ENCODE results near the gene EIF2D.
A peak's percentile ranks its signal among the peaks of the same experiment; 100 is the strongest.

Gene EIF2D

GRCh38 chr1:206569556-206569955, 42.7 kb downstream of the EIF2D start:
- no peak for DNase-seq (ENCODE audit: low spot score)

- DNase-seq (ENCODE audit: low spot score): no peak
These were observed 43.4 kb downstream of the EIF2D start for GRCh38 chr1:206568779-206569352.

- no peak for DNase-seq (ENCODE audit: low spot score)
These were observed 44.0 kb downstream of the EIF2D start for GRCh38 chr1:206568256-206568655.

- no peak for DNase-seq (ENCODE audit: low spot score)
These were observed 45.3 kb downstream of the EIF2D start for GRCh38 chr1:206566999-206567398.

GRCh38 chr1:206565995-206566394, 46.3 kb downstream of the EIF2D start:
- no peak for DNase-seq (ENCODE audit: low spot score)

GRCh38 chr1:206563367-206564207, 48.7 kb downstream of the EIF2D start:
- peak; percentile 49 for DNase-seq (ENCODE audit: low spot score)

GRCh38 chr1:206560007-206560716, 52.1 kb downstream of the EIF2D start:
- no peak for DNase-seq (ENCODE audit: low spot score)

GRCh38 chr1:206559672-206559995, 52.6 kb downstream of the EIF2D start:
- no peak for DNase-seq (ENCODE audit: low spot score)

- DNase-seq (ENCODE audit: low spot score): no peak
These were observed 53.2 kb downstream of the EIF2D start for GRCh38 chr1:206558794-206559671.

- no peak for DNase-seq (ENCODE audit: low spot score)
These were observed 54.4 kb downstream of the EIF2D start for GRCh38 chr1:206557636-206558473.

- DNase-seq (ENCODE audit: low spot score): peak; percentile 58
These were observed 55.3 kb downstream of the EIF2D start for GRCh38 chr1:206556750-206557635.

GRCh38 chr1:206556047-206556749, 56.1 kb downstream of the EIF2D start:
- no peak for DNase-seq (ENCODE audit: low spot score)

GRCh38 chr1:206555473-206555935, 56.8 kb downstream of the EIF2D start:
- no peak for DNase-seq (ENCODE audit: low spot score)

GRCh38 chr1:206554701-206555472, 57.4 kb downstream of the EIF2D start:
- no peak for DNase-seq (ENCODE audit: low spot score)

- no peak for DNase-seq (ENCODE audit: low spot score)
These were observed 58.1 kb downstream of the EIF2D start for GRCh38 chr1:206554211-206554610.

GRCh38 chr1:206551986-206552326, 60.3 kb downstream of the EIF2D start:
- no peak for DNase-seq (ENCODE audit: low spot score)

GRCh38 chr1:206551296-206551985, 60.8 kb downstream of the EIF2D start:
- DNase-seq (ENCODE audit: low spot score): no peak

- no peak for DNase-seq (ENCODE audit: low spot score)
These were observed 61.8 kb downstream of the EIF2D start for GRCh38 chr1:206550446-206550845.
